Forelimb muscle (tissue), 1 donor: ENCODE measurements around the gene ARHGAP6. TPM values are rescaled to one million over a fixed set of nuclear protein-coding genes. Genes with fewer than 3 reads are reported as not detected.

Experiments used
- DNase-seq: peaks from one replicate; pipeline ENCODE4 v3.0.0-alpha.2; 2013; ENCODE audit warnings: low read depth
- polyA plus RNA-seq: library from polyadenylated mRNA; unstranded; fragments of 120-200 nt; gene quantifications from one replicate; pipeline ENCODE4 v1.2.1, GENCODE V29; 2013; ENCODE audit not compliant: insufficient read length

ARHGAP6 gene
- polyA plus RNA-seq, 1 donor = 9.3 TPM

DNA sequence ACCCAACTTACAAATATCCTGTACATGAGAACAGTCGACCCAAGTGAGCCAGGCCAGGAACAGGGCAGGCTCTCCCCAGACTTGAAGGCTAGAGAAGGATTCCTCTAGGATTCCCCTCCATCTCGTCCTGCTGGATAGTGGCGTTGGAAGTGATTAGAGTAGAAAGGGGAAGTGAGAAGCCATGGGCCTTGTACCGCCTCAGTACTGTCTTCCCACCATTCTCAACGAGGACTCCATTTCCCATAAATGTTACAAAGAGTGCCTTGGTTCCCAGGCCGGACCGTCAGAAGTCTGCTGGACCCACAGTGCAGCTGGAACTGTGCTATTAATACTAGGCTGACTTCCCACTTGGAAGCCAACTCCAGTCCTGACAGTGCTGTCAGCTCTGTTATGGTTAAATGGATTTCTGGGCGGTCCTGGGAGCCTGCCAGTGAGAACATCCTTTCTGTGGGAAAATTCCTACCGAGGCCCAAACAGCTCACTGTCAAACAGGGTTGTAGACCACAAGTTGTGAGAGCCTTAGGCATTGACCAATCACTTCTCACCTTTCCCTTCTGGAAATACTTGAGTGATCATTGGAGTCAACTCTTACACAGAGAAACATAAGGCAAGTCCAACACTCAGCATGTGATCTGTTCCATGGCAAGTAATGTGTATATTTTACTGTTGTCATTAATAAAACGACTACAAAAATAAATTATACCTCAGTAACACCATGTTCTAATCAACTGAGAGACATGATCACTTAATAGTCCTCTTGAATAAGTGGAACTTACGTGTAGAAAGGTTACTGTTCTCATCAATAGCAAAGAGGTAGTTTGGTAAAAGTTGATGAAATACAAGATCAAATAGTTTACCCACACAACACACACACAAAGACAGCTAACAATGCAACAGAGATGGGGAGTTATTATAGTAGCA, 314.1 kb downstream of the ARHGAP6 start:
- no peak for DNase-seq

- no peak for DNase-seq
These were observed 315.9 kb downstream of the ARHGAP6 start for GRCh38 chrX:11349661-11350337.

DNA sequence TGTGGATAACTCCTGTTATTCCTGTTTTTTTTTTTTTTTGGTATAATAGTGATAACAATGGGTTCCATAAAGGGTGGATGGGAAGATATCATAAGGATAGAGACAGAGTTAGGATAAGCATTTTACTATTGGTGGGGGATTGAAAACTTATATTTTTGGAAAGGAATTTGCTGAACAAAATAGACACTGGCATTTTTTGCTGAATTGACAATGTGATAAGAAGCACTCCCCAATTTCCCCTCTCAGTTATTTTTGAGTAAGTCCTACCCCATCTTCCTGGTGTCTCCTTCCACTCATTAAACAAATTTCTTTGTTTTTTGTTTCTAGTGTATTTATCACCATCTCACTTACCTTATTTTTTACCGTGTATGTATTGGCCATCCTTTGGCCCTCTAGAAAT, 316.7 kb downstream of the ARHGAP6 start:
- DNase-seq = no peak

- no peak for DNase-seq
These were observed 318.4 kb downstream of the ARHGAP6 start for GRCh38 chrX:11347300-11347699.

- DNase-seq = no peak
These were observed 319.5 kb downstream of the ARHGAP6 start for GRCh38 chrX:11346121-11346682.

- DNase-seq = no peak
These were observed 323.0 kb downstream of the ARHGAP6 start for GRCh38 chrX:11342673-11343072.

DNA sequence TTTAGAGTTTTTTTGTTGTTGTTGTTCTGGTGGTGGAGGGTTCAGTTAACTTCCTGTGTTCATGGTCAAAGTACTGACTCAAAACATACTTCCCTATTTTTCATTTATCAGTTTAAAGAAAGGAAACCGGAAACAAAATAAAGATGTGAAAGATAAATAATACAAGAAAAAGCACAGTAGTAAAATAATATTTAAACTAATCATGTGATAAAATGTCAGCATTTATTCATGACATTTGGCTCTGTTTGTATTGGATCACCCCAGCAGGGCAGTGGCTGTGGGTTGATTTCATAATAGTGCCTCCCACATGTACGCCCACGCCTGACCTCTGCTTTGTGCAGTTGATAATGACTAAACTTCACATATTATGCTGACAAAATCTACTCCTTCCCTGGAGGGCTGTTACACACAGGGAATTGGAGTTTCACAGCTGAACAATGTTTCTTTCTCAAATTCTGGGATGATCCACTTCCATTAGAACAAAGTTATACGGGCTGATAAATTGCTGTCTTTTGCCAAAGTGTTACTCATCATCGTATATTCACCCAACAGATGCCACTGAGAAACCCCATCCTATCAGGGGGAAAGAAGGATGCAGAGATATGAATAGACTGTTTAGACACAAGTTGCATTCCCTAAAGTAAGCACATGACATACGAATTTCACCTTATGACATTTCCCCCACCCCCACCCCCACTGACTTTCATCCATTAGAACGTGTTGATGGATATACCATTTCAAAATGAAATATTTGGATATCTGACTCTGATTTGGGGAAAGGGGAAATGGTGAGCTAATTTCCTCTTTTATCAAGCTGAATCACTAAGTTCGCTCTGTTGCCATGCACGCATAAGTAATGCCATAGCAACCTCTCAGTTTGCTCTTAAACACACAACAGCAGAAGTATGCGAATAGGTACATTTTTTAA, 324.2 kb downstream of the ARHGAP6 start:
- no peak for DNase-seq

DNA sequence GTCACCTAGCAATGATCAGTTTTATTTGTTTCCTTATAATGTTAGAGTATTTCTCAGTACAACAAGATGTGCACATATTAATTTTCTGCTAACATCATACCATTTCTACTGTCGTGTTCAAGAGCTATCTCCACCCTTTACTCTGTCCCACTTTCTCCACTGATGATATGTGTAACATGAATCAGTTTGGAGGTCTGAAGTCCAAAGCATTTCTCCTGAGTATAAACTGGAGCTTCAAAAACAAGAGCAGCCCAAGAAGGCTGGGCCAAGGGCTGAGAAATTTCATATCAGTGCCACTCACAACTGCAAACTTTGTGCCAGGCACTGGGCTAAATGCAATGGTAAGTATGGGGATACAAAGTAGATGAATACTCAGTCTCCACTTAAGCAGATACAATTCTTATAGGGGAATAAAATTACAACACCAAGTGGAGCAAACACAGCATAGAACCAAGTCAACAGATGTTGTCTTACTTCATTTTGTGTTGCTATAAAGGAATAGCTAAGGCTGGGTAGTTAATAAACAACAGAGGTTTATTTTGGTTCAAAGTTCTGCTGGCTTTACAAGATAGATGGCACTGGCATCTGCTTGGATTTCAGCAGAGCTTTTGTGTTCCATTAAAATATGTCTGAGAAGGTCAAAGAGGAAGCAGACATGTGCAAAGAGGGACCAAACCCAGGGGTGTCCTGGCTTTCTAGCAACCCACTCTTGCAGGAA, 328.3 kb downstream of the ARHGAP6 start:
- no peak for DNase-seq

- DNase-seq = no peak
These were observed 329.5 kb downstream of the ARHGAP6 start for GRCh38 chrX:11336201-11336600.

DNA sequence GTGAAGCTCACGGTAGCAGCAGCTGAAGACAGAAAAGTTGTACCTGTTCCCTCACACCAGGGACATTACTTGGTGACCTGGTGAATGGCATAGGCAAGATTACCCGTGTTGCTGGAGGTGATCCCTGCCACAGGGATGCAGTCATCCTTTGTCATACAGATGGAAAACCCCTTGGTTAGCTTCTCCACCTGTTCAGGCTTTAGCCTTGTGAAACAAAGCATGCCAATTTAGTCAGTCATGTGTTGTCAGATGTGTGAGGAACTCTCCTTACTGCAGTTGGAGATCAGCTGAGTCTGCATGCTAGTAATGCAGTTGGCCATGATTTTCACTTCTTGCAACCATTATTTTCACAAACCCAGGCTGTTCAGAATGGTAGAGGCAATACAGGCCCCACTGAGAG, 331.6 kb downstream of the ARHGAP6 start:
- DNase-seq = no peak

GRCh38 chrX:11331788-11332187, 333.9 kb downstream of the ARHGAP6 start:
- no peak for DNase-seq

- DNase-seq = no peak
These were observed 336.7 kb downstream of the ARHGAP6 start for GRCh38 chrX:11329021-11329420.

- no peak for DNase-seq
These were observed 337.6 kb downstream of the ARHGAP6 start for GRCh38 chrX:11328134-11328533.

DNA sequence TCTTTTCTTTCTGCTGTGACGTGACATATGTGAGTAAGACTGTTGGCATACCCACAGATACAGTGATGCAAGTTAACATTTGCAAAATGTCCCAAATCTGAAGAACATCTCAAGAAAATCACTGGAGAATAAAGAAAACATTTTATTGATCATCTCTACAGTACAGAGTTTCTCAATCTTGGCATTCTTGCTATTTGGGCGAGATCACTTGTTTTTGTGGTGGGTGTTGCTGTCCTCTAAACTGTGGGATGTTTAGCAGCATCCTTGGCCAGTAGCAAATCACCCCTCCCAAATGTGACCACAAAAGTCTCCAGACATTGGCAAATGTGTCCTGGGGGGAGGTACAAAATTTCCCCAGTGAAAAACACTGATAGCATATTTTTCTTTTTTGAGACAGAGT, 343.7 kb downstream of the ARHGAP6 start:
- no peak for DNase-seq

DNA sequence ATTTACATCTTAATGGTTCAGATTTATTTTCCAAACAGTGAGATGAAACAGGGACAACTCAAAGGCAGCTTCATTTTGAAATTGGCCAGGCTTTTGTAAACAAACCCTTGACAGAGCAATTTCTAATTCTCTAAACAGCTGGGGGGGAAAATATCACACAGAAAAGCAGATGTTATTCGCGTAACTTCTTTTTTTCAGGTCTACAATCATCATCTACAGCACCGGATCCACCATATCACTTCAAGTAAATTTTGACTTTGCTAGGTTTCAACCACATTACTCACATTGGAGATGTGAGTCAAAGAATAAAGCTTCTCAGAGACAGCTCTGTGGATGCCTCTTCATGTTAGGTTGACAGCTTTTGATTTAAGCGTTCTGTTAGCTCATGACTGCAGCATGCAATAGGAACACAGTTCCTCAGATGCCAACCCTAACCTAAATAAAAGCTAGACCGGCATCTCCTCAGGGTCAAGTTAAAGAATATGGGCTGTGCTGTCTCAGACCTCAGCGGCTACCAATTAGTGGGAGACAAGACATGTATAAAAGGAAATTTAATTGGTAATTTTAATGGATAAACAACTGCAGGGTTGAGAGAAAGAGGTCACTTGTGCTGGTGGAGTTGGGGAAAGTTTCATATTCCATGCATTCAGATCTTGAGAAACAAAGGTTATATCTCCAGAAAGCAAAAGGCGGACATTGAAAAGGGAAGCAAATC, 345.8 kb downstream of the ARHGAP6 start:
- DNase-seq = no peak

GRCh38 chrX:11311706-11312105, 354.0 kb downstream of the ARHGAP6 start:
- DNase-seq = peak; percentile 31

- DNase-seq = no peak
These were observed 356.5 kb downstream of the ARHGAP6 start for GRCh38 chrX:11309220-11309619.

DNA sequence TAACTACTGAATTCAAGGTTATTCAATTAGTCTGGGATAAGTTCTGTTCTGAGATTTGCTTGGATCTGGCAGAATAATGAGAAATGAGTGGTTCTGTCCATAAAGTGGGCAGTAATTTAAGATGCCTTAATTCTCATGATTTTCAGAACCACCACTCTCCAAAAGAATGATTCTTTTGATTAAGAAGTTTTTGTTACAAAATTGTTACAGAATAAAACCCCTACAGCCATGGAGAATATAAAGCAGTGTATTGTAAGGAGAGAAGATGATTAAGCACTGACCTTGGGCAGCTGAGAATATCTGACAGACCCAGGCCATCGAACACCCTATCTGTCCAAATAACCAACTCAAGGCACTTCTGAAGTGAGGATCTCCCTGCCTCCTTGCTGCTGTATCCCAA, 360.1 kb downstream of the ARHGAP6 start:
- DNase-seq = no peak

- DNase-seq = no peak
These were observed 360.9 kb downstream of the ARHGAP6 start for GRCh38 chrX:11304829-11305228.

- no peak for DNase-seq
These were observed 367.1 kb downstream of the ARHGAP6 start for GRCh38 chrX:11298600-11298999.
